Loucy (cell line): Measurements from ENCODE around the gene ATP11A.

Source experiments
- H2AFZ ChIP-seq: fragments of 200-600 bp; sonication (generic); 2 replicates; pipeline ENCODE4 v1.6.0; 2016; ENCODE audit warnings: antibody characterized with exemption, mild to moderate bottlenecking, low read length, moderate library complexity
- H3F3A ChIP-seq: fragments of 200-600 bp; 2 replicates; pipeline ENCODE4 v1.6.0; 2016; ENCODE audit warnings: antibody characterized with exemption, low read depth, mild to moderate bottlenecking
- H3K27me3 ChIP-seq: fragments of 200-600 bp; sonication (generic); 2 replicates; pipeline ENCODE4 v1.6.1; 2014; ENCODE audit warnings: low read length, mild to moderate bottlenecking; ENCODE audit not compliant: insufficient read depth, poor library complexity, severe bottlenecking
- H3K36me3 ChIP-seq: fragments of 200-600 bp; sonication (generic); 2 replicates; pipeline ENCODE4 v1.6.1; 2016; ENCODE audit warnings: low read length; ENCODE audit not compliant: insufficient read depth
- H3K4me1 ChIP-seq: fragments of 200-600 bp; sonication (generic); 2 replicates; pipeline ENCODE4 v1.5.1; 2014; ENCODE audit warnings: low read length, mild to moderate bottlenecking; ENCODE audit not compliant: insufficient read depth, poor library complexity, severe bottlenecking
- H3K4me2 ChIP-seq: fragments of 200-600 bp; sonication (generic); 2 replicates; pipeline ENCODE4 v1.6.0; 2014; ENCODE audit warnings: antibody characterized with exemption, low read length, low read depth, mild to moderate bottlenecking; ENCODE audit not compliant: poor library complexity, severe bottlenecking
- H3K4me3 ChIP-seq: fragments of 200-600 bp; sonication (generic); 2 replicates; pipeline ENCODE4 v1.5.1; 2014; ENCODE audit warnings: low read length, mild to moderate bottlenecking, mixed read lengths; ENCODE audit not compliant: poor library complexity, severe bottlenecking
- H3K79me2 ChIP-seq: fragments of 200-600 bp; sonication (generic); 2 replicates; pipeline ENCODE4 v1.6.1; 2014; ENCODE audit warnings: low read length; ENCODE audit not compliant: insufficient read depth
- H3K9ac ChIP-seq: fragments of 200-600 bp; sonication (generic); 2 replicates; pipeline ENCODE4 v1.6.0; 2014; ENCODE audit warnings: mild to moderate bottlenecking, low read depth, low read length, moderate library complexity; ENCODE audit not compliant: poor library complexity, severe bottlenecking
- H3K9me2 ChIP-seq: fragments of 200-600 bp; sonication (generic); replicated peaks from 2 replicates; pipeline ENCODE4 v1.6.1; 2016; ENCODE audit warnings: low read depth, low read length, mixed read lengths
- H3K9me3 ChIP-seq: fragments of 200-600 bp; sonication (generic); 2 replicates; pipeline ENCODE4 v1.6.1; 2014; ENCODE audit warnings: mild to moderate bottlenecking, antibody characterized with exemption, low read length, low read depth; ENCODE audit not compliant: insufficient read depth
- H4K20me1 ChIP-seq: fragments of 200-600 bp; sonication (generic); 2 replicates; pipeline ENCODE4 v1.6.0; 2014; ENCODE audit warnings: antibody characterized with exemption, low read length, mild to moderate bottlenecking; ENCODE audit not compliant: insufficient read depth, poor library complexity, severe bottlenecking
- CTCF ChIP-seq: fragments of 200-600 bp; sonication (generic); conservative IDR thresholded peaks from 2 replicates; pipeline ENCODE4 v1.5.1; 2014; ENCODE audit warnings: mild to moderate bottlenecking, antibody characterized with exemption, low read length
- EZH2phosphoT487 ChIP-seq: fragments of 200-600 bp; IDR thresholded peaks from 2 replicates; pipeline ENCODE4 v1.6.1; 2018; ENCODE audit warnings: antibody characterized with exemption, mild to moderate bottlenecking, moderate library complexity, borderline replicate concordance

ATP11A gene

DNA sequence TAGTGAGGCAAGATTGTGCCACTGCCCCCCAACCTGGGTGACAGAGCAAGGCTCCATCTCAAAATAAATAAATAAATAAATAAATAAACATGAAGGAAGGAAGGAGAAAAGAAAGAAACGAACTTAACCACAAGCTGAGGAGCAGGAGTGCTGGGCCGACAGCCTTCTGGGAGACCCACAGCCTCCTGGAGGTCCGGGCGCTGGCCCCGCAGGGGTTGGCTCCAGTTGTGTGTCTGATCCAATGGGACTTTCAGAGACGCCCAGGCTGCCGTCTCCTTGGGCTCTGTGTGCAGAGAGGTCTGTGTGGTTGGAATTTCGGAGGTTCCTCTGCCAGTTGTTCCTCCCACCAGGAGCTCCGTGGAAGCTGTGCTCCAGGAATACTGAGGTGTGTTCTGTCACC is 243.1 kb downstream of the ATP11A start:
- no peaks in the 10 kb centered on the region for H3F3A ChIP-seq
- no peaks in the 10 kb centered on the region for H3K79me2 ChIP-seq
- no peaks in the 10 kb centered on the region for H3K9me3 ChIP-seq
- H3K27me3 ChIP-seq: no peaks in the 10 kb centered on the region
- no peak for TF ChIP-seq EZH2phosphoT487
- TF ChIP-seq CTCF: no peak
- H2AFZ ChIP-seq: no peak overlapping the region
- no peak overlapping the region for H3K4me2 ChIP-seq
- H3K4me1 ChIP-seq: no peaks in the 10 kb centered on the region
- no peaks in the 10 kb centered on the region for H4K20me1 ChIP-seq
- H3K9me2 ChIP-seq: no peaks in the 10 kb centered on the region
- H3K4me3 ChIP-seq: no peak overlapping the region
- H3K36me3 ChIP-seq: no peaks in the 10 kb centered on the region
- H3K9ac ChIP-seq: no peak overlapping the region

DNA sequence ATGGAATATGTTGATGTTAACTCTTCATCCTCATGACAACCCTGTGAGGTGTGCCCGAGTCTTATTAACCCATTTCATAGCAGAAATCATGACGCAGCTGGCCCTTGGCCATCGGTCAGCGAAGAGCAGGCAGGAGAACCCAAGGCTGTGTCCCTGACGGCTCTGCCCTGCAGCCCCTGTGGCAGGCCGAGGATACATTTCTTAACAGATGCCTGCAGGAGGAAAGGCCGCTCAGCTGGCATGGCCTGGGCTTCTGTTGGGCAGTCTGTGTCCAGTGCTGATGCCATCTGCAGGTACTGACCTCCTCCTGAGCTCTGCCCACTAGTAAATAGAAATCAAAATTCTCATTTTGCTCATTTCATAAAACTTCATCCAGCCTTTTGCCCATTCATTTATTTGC is 243.8 kb downstream of the ATP11A start:
- H3K4me1 ChIP-seq: no peaks in the 10 kb centered on the region
- no peaks in the 10 kb centered on the region for H3K79me2 ChIP-seq
- TF ChIP-seq CTCF: no peak
- no peak for TF ChIP-seq EZH2phosphoT487
- no peak overlapping the region for H3K4me2 ChIP-seq
- H4K20me1 ChIP-seq: no peaks in the 10 kb centered on the region
- H3K4me3 ChIP-seq: no peak overlapping the region
- H3K9me3 ChIP-seq: no peaks in the 10 kb centered on the region
- H2AFZ ChIP-seq: no peak overlapping the region
- H3K9ac ChIP-seq: no peak overlapping the region
- H3K9me2 ChIP-seq: no peaks in the 10 kb centered on the region
- no peaks in the 10 kb centered on the region for H3K27me3 ChIP-seq
- no peaks in the 10 kb centered on the region for H3F3A ChIP-seq
- H3K36me3 ChIP-seq: no peaks in the 10 kb centered on the region

GRCh38 chr13:112934078-112934477 is 244.2 kb downstream of the ATP11A start:
- Histone ChIP-seq H3K4me3 (no peak overlapping the region), H3K4me1 (no peaks in the 10 kb centered on the region), H3K9ac (no peak overlapping the region), H3K9me3 (no peaks in the 10 kb centered on the region), H2AFZ (no peak overlapping the region), H3F3A (no peaks in the 10 kb centered on the region), H3K36me3 (no peaks in the 10 kb centered on the region), H3K9me2 (no peaks in the 10 kb centered on the region), H4K20me1 (no peaks in the 10 kb centered on the region), H3K4me2 (no peak overlapping the region), H3K79me2 (no peaks in the 10 kb centered on the region), H3K27me3 (no peaks in the 10 kb centered on the region)
- TF ChIP-seq EZH2phosphoT487 (no peak), CTCF (no peak)
